B cell (primary cell): ENCODE data around the gene GATAD2B.

Experiments used
- EZH2 ChIP-seq: IDR thresholded peaks from 2 replicates; pipeline ENCODE4 v1.6.1; 2012; ENCODE audit warnings: borderline replicate concordance, low read depth, mild to moderate bottlenecking, moderate library complexity, low read length; ENCODE audit not compliant: insufficient read depth, poor library complexity, severe bottlenecking
- TF ChIP-seq, protein P1 (sequence below): fragments of 200-600 bp; IDR thresholded peaks from one replicate; pipeline ENCODE4 v1.8.0; 2022; ENCODE audit warnings: antibody characterized with exemption, mild to moderate bottlenecking

DNA sequence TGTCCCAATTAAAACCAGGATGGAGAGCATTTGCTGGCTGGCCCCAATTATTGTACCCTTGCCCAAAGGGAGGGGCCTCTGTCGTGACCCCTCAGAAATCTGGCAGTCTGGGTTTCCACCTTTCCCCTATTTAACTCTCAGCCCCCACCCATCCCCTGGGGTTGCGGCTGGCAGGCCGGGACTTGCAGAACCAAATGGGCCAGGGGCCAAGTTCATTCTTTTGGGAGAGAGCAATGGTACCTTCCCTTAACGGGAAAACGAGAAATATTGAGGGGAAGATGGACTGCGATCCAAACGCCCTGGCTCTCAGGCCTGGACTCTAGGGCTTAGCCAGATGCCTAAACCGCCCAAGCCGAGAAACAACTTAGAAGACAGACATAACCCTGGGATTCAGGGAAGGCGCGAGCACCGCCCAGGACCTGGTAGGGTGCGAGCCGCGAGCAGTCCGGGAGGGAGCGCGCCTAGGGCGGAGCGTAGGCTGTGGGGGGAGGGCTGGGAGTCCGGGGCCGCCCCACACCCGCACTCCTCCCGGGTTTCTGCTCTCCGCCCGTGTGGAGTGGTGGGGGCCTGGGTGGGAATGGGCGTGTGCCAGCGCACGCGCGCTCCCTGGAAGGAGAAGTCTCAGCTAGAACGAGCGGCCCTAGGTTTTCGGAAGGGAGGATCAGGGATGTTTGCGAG, 147.9 kb downstream of the GATAD2B start, which contains the start of gene SLC27A3:
- TF ChIP-seq, protein P1, sequence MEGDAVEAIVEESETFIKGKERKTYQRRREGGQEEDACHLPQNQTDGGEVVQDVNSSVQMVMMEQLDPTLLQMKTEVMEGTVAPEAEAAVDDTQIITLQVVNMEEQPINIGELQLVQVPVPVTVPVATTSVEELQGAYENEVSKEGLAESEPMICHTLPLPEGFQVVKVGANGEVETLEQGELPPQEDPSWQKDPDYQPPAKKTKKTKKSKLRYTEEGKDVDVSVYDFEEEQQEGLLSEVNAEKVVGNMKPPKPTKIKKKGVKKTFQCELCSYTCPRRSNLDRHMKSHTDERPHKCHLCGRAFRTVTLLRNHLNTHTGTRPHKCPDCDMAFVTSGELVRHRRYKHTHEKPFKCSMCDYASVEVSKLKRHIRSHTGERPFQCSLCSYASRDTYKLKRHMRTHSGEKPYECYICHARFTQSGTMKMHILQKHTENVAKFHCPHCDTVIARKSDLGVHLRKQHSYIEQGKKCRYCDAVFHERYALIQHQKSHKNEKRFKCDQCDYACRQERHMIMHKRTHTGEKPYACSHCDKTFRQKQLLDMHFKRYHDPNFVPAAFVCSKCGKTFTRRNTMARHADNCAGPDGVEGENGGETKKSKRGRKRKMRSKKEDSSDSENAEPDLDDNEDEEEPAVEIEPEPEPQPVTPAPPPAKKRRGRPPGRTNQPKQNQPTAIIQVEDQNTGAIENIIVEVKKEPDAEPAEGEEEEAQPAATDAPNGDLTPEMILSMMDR: no peak
- no peak for TF ChIP-seq EZH2
